Effector memory CD8-positive, alpha-beta T cell (primary cell): ENCODE measurements around the gene CEP170.
"Not testable (repeated sequence)": the region's sequence is repeated elsewhere in the genome, so short reads cannot be mapped to it uniquely, and the experiment has no call there.

Experiments used
- ATAC-seq: fragments of 150-1000 bp; cut with Tn5 transposase; replicated peaks from 2 replicates; pipeline ENCODE4 v1.10.0; 2021; ENCODE audit warnings: mild to moderate bottlenecking, moderate library complexity
- DNase-seq, 3 experiments: peaks; one replicate each; pipeline ENCODE4 v3.0.0; 2021
- H3K27ac Mint-ChIP-seq, 2 donors: one replicate each; pipeline ENCODE4 v1.8.0; 2022; ENCODE audit warnings: mild to moderate bottlenecking in 2 of 2, mixed read lengths in 2 of 2, moderate library complexity in 2 of 2
- H3K27me3 Mint-ChIP-seq, 2 donors: one replicate each; pipeline ENCODE4 v1.8.0; 2022; ENCODE audit warnings: mixed read lengths in 2 of 2
- H3K36me3 Mint-ChIP-seq: one replicate; pipeline ENCODE4 v1.8.0; 2022; ENCODE audit warnings: mild to moderate bottlenecking, moderate library complexity, mixed read lengths; ENCODE audit not compliant: insufficient read depth
- H3K4me1 Mint-ChIP-seq, 2 donors: one replicate each; pipeline ENCODE4 v1.8.0; 2022; ENCODE audit warnings: low read depth in 2 of 2, mixed read lengths in 2 of 2
- H3K4me3 Mint-ChIP-seq, 2 donors: one replicate each; pipeline ENCODE4 v1.8.0; 2022; ENCODE audit warnings: mild to moderate bottlenecking in 2 of 2, mixed read lengths in 2 of 2, moderate library complexity in 2 of 2
- H3K9me3 Mint-ChIP-seq, 2 donors: one replicate each; pipeline ENCODE4 v1.8.0; 2022; ENCODE audit warnings: mixed read lengths in 2 of 2

CEP170 gene

DNA sequence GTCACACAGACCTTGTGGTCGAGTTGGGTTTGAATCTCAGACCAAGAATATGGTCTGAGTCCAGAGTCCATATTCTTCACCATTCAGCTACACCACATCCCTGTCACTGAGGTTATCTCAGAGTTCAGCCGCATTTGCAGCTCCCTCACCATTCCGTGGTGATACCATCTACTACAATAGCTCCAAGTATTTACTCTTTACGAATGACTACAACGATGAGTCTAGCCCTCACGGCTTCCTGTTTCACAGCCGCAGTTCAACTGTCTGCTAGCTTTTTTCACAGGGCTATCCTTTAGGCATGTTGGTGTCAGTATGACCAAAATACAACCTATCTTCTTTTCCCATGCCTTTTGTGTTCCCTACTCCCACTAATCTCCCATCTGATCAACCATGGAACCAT is 104.2 kb downstream of the CEP170 start:
- ATAC-seq, H3K27ac Mint-ChIP-seq, DNase-seq, H3K36me3 Mint-ChIP-seq, H3K4me1 Mint-ChIP-seq, H3K27me3 Mint-ChIP-seq, H3K4me3 Mint-ChIP-seq, H3K9me3 Mint-ChIP-seq: not testable (repeated sequence)

DNA sequence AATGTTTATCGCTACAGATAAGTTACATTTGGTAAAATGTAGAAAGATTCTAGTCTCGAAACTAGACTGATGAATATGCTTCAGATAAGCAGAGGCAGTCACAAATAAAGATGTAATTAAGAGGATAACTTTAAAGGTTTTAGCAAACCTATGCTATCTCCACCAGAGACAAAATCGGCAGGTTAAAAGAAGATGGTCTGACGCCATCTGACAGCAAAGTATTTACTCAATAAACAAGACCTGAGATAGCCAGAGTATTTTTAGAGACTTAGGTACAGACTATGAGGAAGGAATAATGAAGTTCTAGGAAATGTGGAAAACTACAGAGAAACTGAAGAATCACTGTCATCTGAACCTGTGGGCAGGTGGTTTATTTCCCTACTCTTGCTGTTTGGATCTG is 106.0 kb downstream of the CEP170 start:
- ATAC-seq, H3K27me3 Mint-ChIP-seq, DNase-seq, H3K36me3 Mint-ChIP-seq, H3K4me1 Mint-ChIP-seq, H3K4me3 Mint-ChIP-seq, H3K27ac Mint-ChIP-seq, H3K9me3 Mint-ChIP-seq: not testable (repeated sequence)

DNA sequence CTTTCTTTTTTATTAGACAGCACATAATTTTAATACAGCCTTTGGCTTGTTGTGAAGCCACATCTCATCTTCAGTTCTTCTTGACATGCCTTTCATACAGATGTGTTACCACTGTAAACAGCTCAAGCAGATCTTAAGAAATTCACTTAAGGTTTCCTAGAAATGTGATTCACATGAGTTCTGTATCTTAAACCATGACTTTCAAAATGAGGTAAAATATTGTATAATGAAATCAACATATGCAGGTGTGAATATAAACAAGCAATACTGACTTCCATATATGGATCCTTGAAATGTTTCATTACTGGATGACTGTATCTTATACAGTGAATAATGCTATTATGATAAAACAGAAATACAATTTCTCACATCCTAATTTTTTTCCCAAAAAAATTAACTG is 107.7 kb downstream of the CEP170 start:
- not testable (repeated sequence) for H3K4me1 Mint-ChIP-seq, DNase-seq, ATAC-seq, H3K4me3 Mint-ChIP-seq, H3K9me3 Mint-ChIP-seq, H3K27me3 Mint-ChIP-seq, H3K36me3 Mint-ChIP-seq, H3K27ac Mint-ChIP-seq

DNA sequence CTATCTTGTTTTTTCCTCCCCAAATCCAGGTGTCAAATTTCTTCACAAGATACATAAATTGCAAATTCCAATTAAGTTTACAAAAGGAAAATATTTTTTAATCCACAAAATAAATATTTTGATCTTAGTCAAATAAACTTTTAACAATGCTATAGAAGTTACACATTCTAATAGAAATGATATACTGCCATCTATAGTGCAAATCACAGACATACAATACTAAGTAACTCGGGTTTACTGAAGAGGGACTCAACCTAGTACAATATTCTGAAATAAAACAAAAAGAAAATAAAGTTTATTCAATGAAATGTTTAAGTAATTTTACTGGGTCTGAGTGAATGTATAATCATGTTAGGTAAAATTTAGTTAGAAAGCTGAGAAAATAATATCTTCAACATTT is 114.6 kb downstream of the CEP170 start:
- H3K27me3 Mint-ChIP-seq, H3K9me3 Mint-ChIP-seq, H3K27ac Mint-ChIP-seq, H3K4me3 Mint-ChIP-seq, H3K4me1 Mint-ChIP-seq, ATAC-seq, DNase-seq: not testable (repeated sequence)
- H3K36me3 Mint-ChIP-seq: peaks cover 13% of the 10 kb centered on the region

DNA sequence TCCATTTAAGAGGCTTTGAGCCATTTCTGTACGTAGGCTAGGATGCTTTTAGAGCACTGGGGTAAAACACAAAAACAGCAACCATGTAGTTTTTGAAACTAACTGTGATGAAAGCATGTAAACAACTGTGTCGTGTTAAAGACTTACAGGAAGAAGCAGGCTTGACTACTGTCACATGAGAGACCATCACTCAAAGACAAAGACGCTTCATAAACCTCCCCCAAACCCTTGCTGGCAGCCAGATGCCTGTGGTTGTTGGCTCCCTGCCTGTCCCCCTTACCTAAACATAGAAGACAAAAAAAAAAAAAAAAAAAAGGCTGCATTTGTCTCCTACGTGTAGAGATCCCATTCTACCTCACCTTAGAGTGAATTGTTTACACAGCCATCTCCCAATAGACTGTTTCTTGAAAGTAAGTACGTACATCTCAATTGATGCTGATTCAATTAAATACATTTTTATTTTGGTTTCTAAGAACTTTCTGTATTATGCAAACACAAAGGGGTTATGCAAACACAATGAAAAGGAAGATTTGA is 132.1 kb downstream of the CEP170 start:
- not testable (repeated sequence) for H3K9me3 Mint-ChIP-seq, DNase-seq, H3K27me3 Mint-ChIP-seq, H3K36me3 Mint-ChIP-seq, H3K4me1 Mint-ChIP-seq, H3K4me3 Mint-ChIP-seq, ATAC-seq, H3K27ac Mint-ChIP-seq

DNA sequence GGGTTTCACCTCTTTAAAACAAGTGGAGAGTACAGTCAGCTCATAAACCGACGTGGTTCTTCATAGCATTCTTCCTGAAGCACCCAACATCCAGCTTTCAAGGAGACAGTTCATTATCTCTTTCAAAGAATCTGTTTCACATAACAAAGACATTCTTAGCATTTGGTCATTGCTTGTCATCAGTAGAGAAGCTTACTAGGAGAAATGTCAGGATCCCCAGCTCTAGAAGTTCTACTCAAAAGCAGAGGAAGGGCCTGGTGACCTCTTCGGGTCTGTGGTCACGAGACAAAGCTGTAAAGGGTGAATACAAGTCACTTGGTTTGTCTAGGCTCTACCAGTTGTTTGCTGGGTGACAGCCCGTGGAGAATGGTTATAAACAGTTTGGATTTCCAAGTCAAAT is 133.1 kb downstream of the CEP170 start:
- H3K36me3 Mint-ChIP-seq, H3K9me3 Mint-ChIP-seq, H3K27ac Mint-ChIP-seq, H3K27me3 Mint-ChIP-seq, H3K4me1 Mint-ChIP-seq, ATAC-seq, DNase-seq, H3K4me3 Mint-ChIP-seq: not testable (repeated sequence)

DNA sequence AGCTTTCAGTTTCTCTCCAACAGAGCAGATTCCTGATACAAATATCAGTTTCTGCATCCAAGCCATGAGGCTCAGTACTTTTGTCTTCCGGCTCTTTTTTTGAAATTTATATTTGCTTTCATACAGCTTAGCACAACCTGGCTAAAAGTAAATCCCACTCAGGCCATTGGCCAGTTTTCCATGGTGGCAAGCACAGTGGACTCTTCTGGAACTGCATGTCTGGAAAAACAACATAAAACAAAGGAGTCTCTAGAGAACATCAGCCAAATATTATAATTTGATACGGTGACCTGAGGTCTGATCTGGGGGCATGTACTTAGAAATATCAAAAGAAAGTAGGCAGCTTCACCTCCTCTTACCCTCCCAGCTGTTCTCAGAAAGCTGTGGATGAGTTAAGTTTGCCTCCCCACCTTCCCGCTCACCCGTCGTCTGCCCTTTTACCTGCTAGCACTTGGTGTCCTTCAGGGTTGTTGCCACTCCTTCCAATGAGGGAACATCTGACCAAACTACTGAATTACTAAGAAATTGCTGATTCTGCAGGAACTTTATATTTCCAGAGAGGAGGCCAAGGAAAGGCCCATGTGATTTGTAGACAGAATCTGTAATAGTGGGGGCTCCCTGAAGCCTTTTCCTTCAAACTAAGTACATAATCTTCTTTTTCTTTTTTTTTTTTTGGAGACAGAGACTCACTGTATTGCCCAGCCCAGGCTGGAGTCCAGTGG is 136.3 kb downstream of the CEP170 start:
- not testable (repeated sequence) for H3K9me3 Mint-ChIP-seq, ATAC-seq, H3K4me1 Mint-ChIP-seq, H3K36me3 Mint-ChIP-seq, DNase-seq, H3K27ac Mint-ChIP-seq, H3K4me3 Mint-ChIP-seq
- H3K27me3 Mint-ChIP-seq: peaks cover 0 to 15% of the 10 kb centered on the region in 2 donors

DNA sequence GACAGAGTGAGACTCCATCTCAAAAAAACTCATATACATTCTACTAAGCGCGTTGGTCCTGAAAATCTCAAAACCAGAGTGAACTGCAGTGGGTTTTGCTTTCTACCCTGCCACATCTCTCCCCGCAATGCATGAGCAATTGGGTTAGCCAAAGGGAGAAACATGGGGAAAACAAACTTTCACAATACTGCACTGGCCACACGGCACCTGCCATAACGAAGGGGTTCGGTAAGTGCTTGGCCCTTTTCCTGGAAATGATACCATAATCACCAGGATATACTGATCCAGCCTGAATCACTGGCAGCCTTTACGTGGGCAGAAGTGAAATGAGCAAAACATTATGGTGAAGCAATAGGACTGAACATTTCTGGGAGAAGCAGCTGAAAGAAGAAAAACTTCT is 138.9 kb downstream of the CEP170 start:
- H3K4me1 Mint-ChIP-seq, H3K27ac Mint-ChIP-seq, H3K36me3 Mint-ChIP-seq, DNase-seq, H3K9me3 Mint-ChIP-seq, ATAC-seq, H3K4me3 Mint-ChIP-seq: not testable (repeated sequence)
- H3K27me3 Mint-ChIP-seq: peaks cover 5 to 15% of the 10 kb centered on the region in 2 donors

DNA sequence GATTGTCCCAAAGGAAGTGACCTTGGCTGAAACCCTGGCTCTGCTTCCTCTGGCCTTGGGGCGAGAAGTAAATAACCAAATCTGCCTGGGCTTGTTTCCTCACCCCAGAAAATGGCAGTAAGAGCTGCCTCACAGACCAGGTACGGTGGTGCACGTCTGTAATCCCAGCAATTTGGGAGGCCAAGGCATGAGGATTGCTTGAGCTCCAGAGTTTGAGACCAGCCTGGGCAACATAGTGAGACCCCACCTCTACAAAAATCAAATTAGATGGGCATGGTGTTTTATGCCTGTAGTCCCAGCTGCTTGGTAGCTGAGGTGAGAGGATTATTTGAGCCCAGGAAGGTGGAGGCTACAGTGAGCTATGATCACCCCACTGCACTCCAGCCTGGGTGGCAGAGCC is 140.3 kb downstream of the CEP170 start:
- Mint-ChIP-seq H3K4me3 (peak overlapping the region in 1 of 2 donors; percentile 44), H3K27me3 (peaks cover 11 to 24% of the 10 kb centered on the region in 2 donors)
- not testable (repeated sequence) for H3K27ac Mint-ChIP-seq, DNase-seq, H3K4me1 Mint-ChIP-seq, H3K36me3 Mint-ChIP-seq, H3K9me3 Mint-ChIP-seq, ATAC-seq

DNA sequence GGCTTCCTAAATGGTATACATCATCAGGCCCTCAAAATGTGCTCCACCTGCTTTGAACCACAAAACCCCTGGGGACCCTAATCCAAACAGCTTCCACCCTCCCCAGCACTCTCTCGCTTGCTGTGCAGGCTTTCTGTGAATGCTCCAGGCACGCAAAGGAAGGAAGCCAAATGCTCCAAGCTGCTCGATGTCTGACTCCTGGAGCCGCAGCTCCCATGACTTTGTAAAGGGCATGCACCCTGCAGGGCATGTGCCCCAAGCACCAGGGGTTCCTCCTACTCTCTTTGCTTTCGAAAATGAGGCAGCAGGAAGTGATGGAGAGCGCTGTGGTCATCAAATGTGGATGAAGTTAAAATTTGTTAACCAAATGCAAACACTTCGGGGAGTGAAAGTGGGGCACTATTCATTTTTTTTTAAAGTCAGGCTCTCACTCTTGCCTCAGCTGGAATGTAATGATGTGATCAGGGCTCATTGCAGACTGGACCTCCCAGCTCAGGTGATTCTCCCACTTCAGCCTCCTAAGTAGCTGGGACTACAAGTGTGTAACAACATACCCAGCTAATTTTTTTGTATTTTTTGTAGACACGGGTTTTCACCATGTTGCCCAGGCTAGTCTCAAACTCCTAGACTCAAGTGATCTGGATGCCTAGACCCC is 140.9 kb downstream of the CEP170 start:
- DNase-seq (peak in 1 of 3 experiments; percentile 1), ATAC-seq (peak; percentile 71)

DNA sequence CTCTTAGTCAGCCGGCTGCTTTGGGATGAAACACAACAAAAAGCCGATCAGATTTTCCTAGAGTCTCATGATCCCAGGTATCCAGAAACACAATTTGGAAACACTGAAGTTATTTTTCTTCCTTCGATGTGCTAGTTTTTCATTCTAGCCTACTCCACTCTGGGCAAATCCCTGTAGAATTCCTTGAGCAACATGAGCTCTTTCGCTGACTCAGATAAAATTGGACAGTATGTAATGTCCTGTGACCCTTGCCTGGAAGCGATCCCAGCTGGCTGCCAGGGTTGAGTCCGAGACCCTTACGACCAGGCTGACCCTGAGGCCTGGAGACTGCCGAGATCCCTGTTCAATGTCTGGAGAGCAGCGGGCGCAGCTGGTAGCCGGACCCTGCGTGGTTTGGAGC is 147.9 kb downstream of the CEP170 start:
- H3K27ac Mint-ChIP-seq, H3K4me1 Mint-ChIP-seq, ATAC-seq: not testable (repeated sequence)

More for the DNA sequence above, 140.9 kb downstream of the CEP170 start:
- not testable (repeated sequence) for H3K9me3 Mint-ChIP-seq, H3K4me1 Mint-ChIP-seq, H3K36me3 Mint-ChIP-seq
- peak overlapping the region in 1 of 2 donors; percentile 44 for H3K4me3 Mint-ChIP-seq
- H3K27ac Mint-ChIP-seq: peak overlapping the region in 1 of 2 donors; percentile 80
- H3K27me3 Mint-ChIP-seq: peaks cover 16 to 29% of the 10 kb centered on the region in 2 donors

DNA sequence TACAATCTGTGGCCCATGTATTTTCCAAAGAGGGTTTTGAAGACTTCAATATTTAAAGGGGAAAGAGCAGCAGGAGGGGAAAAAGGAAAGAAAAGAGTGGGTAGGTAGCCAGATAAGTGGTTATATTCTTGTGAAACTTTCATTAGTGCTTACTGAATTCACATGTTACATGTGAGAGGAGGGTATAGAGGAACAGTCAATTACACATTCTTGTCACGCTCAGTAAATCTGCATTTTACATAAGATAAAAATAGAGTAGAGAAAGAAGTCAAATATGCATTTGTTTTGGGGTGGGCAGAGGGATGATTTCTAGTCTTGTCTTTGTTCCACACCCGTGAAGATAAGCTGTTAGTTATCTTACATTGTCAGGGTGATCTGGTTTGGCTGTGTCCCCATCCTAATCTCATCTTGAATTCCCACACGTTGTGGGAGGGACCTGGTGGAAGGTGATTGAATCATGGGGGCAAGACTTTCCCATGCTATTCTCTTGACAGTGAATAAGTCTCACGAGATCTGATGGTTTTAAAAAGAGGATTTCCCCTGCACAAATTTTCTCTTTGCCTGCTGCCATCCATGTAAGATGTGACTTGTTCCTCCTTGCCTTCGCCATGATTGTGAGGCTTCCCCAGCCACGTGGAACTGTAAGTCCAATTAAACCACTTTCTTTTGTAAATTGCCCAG is 149.3 kb downstream of the CEP170 start:
- not testable (repeated sequence) for ATAC-seq, H3K36me3 Mint-ChIP-seq, H3K9me3 Mint-ChIP-seq, DNase-seq, H3K4me3 Mint-ChIP-seq, H3K4me1 Mint-ChIP-seq, H3K27ac Mint-ChIP-seq
- peaks cover 17 to 24% of the 10 kb centered on the region in 2 donors for H3K27me3 Mint-ChIP-seq

More for the DNA sequence above, 147.9 kb downstream of the CEP170 start:
- H3K9me3 Mint-ChIP-seq, DNase-seq, H3K4me3 Mint-ChIP-seq, H3K36me3 Mint-ChIP-seq: not testable (repeated sequence)
- H3K27me3 Mint-ChIP-seq: peaks cover 17 to 24% of the 10 kb centered on the region in 2 donors

DNA sequence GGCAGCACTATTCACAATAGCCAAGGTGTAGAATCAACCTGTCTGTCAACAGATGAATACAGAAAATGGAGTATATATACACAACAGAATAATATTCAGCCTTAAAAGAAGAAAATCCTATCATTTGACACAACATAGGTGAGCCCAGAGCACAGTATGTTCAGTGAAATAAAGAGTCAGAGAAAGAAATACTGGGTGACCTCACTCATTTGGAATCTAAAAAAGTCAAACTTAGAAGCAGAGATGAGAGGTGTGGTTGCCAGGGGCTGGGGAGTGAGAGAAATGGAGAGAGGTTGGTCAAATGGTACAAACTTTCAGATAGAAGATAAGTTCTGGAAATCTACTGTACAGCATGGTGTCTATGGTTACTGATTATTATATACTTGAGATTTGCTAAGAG is 150.0 kb downstream of the CEP170 start:
- H3K4me3 Mint-ChIP-seq, H3K4me1 Mint-ChIP-seq, ATAC-seq, DNase-seq, H3K9me3 Mint-ChIP-seq, H3K27ac Mint-ChIP-seq, H3K36me3 Mint-ChIP-seq: not testable (repeated sequence)
- H3K27me3 Mint-ChIP-seq: peaks cover 14 to 18% of the 10 kb centered on the region in 2 donors
